Measurements from ENCODE around the gene NPB.

The NPB gene

DNA sequence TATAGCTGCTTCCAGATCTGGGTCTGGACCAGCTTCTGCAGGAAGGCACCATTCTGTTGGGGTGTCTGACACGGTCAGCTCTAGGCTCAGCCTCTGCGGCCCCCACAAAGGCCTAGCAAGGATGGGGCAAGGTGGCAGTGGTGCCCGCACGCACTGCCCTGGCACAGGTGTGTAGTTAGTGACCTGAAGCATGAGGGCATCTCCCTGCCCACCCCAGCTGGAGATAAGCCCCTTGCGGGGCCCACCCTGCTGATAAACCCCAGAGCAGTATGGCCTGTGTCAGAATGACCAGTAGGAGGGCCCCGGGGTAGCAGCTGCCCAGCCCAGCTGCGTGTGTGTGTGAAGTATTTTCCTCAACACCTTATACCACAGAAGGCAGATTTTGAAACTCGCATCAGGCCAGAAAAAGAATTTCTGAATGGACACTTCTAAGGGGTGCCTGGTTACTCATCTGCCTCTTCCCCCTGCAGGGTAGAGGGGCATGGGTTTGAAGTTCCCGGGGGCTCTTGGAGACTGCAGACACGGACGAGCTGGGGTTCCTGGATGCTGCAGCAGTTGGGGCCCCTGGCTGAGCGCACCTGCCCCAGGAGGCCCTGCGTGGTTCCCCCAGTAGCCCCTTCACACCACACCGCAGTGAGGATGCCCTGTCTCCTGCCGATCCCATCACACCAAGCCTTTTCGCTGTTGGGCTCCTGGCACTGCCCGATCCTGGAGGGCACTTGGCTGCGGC, 35.4 kb upstream of the NPB start (continued):
- no peak for TF ChIP-seq ZNF157 (tag by site-specific recombination; IDR thresholded peaks at IDR 0.05)
- TF ChIP-seq, protein P1, sequence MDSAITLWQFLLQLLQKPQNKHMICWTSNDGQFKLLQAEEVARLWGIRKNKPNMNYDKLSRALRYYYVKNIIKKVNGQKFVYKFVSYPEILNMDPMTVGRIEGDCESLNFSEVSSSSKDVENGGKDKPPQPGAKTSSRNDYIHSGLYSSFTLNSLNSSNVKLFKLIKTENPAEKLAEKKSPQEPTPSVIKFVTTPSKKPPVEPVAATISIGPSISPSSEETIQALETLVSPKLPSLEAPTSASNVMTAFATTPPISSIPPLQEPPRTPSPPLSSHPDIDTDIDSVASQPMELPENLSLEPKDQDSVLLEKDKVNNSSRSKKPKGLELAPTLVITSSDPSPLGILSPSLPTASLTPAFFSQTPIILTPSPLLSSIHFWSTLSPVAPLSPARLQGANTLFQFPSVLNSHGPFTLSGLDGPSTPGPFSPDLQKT (IDR thresholded peaks at IDR 0.05; ENCODE audit: borderline replicate concordance, low read depth, low read length): no peak
- TF ChIP-seq ZXDB (tag by site-specific recombination; IDR thresholded peaks at IDR 0.05): no peak
- TF ChIP-seq ZFP37 (tag by site-specific recombination; IDR thresholded peaks at IDR 0.05): peak; percentile 74; the same call in 1 of the 2 replicates
- peak; percentile 30; the same call in 1 of the 2 replicates for TF ChIP-seq ZBTB7A (tag by site-specific recombination; IDR thresholded peaks at IDR 0.05; ENCODE audit: low read depth)
- TF ChIP-seq OSR2 (tag by site-specific recombination; IDR thresholded peaks at IDR 0.05): no peak
- no peak for TF ChIP-seq ZNF121 (tag by site-specific recombination; IDR thresholded peaks at IDR 0.05)
- TF ChIP-seq ZNF341 (tag by site-specific recombination; IDR thresholded peaks at IDR 0.05; ENCODE audit: low read depth): 0 out of 2 replicates have a peak, but pooled peaks have one; percentile 2
- TF ChIP-seq ZIC2 (tag by site-specific recombination; IDR thresholded peaks at IDR 0.05): 0 out of 2 replicates have a peak, but pooled peaks have one; percentile 36
- TF ChIP-seq, protein P2, sequence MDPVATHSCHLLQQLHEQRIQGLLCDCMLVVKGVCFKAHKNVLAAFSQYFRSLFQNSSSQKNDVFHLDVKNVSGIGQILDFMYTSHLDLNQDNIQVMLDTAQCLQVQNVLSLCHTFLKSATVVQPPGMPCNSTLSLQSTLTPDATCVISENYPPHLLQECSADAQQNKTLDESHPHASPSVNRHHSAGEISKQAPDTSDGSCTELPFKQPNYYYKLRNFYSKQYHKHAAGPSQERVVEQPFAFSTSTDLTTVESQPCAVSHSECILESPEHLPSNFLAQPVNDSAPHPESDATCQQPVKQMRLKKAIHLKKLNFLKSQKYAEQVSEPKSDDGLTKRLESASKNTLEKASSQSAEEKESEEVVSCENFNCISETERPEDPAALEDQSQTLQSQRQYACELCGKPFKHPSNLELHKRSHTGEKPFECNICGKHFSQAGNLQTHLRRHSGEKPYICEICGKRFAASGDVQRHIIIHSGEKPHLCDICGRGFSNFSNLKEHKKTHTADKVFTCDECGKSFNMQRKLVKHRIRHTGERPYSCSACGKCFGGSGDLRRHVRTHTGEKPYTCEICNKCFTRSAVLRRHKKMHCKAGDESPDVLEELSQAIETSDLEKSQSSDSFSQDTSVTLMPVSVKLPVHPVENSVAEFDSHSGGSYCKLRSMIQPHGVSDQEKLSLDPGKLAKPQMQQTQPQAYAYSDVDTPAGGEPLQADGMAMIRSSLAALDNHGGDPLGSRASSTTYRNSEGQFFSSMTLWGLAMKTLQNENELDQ (tag by site-specific recombination; IDR thresholded peaks at IDR 0.05; ENCODE audit: low read depth): no peak
- TF ChIP-seq TRIM28 (IDR thresholded peaks at IDR 0.05; ENCODE audit: borderline replicate concordance, low read length): no peak
- TF ChIP-seq, protein P3, sequence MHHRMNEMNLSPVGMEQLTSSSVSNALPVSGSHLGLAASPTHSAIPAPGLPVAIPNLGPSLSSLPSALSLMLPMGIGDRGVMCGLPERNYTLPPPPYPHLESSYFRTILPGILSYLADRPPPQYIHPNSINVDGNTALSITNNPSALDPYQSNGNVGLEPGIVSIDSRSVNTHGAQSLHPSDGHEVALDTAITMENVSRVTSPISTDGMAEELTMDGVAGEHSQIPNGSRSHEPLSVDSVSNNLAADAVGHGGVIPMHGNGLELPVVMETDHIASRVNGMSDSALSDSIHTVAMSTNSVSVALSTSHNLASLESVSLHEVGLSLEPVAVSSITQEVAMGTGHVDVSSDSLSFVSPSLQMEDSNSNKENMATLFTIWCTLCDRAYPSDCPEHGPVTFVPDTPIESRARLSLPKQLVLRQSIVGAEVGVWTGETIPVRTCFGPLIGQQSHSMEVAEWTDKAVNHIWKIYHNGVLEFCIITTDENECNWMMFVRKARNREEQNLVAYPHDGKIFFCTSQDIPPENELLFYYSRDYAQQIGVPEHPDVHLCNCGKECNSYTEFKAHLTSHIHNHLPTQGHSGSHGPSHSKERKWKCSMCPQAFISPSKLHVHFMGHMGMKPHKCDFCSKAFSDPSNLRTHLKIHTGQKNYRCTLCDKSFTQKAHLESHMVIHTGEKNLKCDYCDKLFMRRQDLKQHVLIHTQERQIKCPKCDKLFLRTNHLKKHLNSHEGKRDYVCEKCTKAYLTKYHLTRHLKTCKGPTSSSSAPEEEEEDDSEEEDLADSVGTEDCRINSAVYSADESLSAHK (tag by site-specific recombination; IDR thresholded peaks at IDR 0.05): no peak

DNA sequence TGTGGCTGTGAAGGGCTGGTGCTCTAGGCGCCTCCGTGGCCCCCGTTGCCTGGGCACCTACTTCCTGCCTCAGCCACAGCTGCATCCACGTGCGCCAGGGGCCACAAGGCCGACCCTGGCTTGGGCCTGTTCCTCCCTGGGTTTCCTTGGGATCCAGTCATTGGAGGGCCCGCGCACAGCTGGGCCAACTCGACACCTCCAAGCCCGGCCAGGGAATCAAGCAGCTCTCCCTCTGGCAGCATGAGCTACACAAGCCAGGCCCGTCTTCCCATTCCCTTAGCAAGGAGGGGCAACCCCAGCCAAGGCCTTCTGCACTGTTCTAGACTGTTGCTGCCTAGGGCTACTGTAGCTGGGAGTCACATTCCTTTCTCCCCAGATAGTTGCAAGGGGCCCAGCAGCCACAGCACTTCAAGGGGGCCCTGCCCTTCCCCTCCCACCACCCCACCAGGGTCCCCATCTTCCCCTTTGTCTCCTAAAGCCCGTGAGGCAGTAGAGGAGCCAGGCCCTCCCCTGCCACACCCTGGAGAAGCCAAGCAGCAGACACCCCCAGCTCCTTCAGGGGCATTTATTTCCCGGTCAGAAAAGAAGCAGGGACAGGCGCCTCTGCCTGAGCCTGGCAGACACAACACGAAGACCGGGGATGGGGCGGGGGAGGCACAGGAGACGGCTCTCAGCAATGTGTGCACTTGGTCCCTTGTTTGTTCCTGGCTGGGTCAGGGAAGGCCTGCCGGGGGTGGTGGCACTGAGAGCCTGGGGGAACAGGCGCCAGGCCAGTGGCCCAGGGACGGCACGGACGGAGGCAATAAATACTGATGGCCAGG, 34.7 kb upstream of the NPB start:
- ChIA-PET POLR2A (interaction anchor here (0.6 to 2.5 kb wide), 20 partner anchors 12 to 355 kb away, joined by 3 to 14 read pairs (median 4); partner anchors contain the start of genes ACTG1, ARL16, CENPX and FASN), CTCF (interaction anchor here (0.5 to 0.9 kb wide), 3 partner anchors 45 to 161 kb away, joined by 3 to 4 read pairs (median 3); no protein-coding TSS in a partner anchor)
- peak overlapping the region; percentile 100 for H3K27ac ChIP-seq (ENCODE audit: extremely low read depth, low read depth, low read length)
- peaks cover 12% of the 10 kb centered on the region; the same call in 1 of the 2 replicates for H3K4me1 ChIP-seq (ENCODE audit: control insufficient read depth, insufficient read depth, low read length)
- no peaks in the 10 kb centered on the region for H3K9me3 ChIP-seq (ENCODE audit: control insufficient read depth, insufficient read depth, low read depth, low read length)
- peaks cover 8 to 77% of the 10 kb centered on the region in 2 experiments; a peak in 2 of 3 replicates for H3K36me3 ChIP-seq (ENCODE audit: control insufficient read depth in 2 of 2, insufficient read depth in 1 of 2, low read length in 2 of 2)
- H3K4me3 ChIP-seq (ENCODE audit: low read depth, low read length): no peak overlapping the region
- TF ChIP-seq, protein P4, sequence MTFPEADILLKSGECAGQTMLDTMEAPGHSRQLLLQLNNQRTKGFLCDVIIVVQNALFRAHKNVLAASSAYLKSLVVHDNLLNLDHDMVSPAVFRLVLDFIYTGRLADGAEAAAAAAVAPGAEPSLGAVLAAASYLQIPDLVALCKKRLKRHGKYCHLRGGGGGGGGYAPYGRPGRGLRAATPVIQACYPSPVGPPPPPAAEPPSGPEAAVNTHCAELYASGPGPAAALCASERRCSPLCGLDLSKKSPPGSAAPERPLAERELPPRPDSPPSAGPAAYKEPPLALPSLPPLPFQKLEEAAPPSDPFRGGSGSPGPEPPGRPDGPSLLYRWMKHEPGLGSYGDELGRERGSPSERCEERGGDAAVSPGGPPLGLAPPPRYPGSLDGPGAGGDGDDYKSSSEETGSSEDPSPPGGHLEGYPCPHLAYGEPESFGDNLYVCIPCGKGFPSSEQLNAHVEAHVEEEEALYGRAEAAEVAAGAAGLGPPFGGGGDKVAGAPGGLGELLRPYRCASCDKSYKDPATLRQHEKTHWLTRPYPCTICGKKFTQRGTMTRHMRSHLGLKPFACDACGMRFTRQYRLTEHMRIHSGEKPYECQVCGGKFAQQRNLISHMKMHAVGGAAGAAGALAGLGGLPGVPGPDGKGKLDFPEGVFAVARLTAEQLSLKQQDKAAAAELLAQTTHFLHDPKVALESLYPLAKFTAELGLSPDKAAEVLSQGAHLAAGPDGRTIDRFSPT (tag by site-specific recombination; IDR thresholded peaks at IDR 0.05): peak; percentile 90
- TF ChIP-seq MZF1 (tag by site-specific recombination; IDR thresholded peaks at IDR 0.05; ENCODE audit: borderline replicate concordance): peak; percentile 66; the same call in 1 of the 2 replicates
- TF ChIP-seq KLF10 (tag by site-specific recombination; IDR thresholded peaks at IDR 0.05): peak; percentile 63; the same call in 1 of the 2 replicates
- no peak for TF ChIP-seq ZNF23 (tag by site-specific recombination; IDR thresholded peaks at IDR 0.05; ENCODE audit: borderline replicate concordance)
- TF ChIP-seq, protein P5, sequence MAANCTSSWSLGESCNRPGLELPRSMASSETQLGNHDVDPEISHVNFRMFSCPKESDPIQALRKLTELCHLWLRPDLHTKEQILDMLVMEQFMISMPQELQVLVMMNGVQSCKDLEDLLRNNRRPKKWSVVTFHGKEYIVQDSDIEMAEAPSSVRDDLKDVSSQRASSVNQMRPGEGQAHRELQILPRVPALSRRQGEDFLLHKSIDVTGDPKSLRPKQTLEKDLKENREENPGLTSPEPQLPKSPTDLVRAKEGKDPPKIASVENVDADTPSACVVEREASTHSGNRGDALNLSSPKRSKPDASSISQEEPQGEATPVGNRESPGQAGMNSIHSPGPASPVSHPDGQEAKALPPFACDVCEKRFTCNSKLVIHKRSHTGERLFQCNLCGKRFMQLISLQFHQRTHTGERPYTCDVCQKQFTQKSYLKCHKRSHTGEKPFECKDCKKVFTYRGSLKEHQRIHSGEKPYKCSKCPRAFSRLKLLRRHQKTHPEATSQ (tag by site-specific recombination; IDR thresholded peaks at IDR 0.05): peak; percentile 11; the same call in 1 of the 2 replicates
- TF ChIP-seq, protein P6, sequence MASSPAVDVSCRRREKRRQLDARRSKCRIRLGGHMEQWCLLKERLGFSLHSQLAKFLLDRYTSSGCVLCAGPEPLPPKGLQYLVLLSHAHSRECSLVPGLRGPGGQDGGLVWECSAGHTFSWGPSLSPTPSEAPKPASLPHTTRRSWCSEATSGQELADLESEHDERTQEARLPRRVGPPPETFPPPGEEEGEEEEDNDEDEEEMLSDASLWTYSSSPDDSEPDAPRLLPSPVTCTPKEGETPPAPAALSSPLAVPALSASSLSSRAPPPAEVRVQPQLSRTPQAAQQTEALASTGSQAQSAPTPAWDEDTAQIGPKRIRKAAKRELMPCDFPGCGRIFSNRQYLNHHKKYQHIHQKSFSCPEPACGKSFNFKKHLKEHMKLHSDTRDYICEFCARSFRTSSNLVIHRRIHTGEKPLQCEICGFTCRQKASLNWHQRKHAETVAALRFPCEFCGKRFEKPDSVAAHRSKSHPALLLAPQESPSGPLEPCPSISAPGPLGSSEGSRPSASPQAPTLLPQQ (tag by site-specific recombination; IDR thresholded peaks at IDR 0.05): 0 out of 2 replicates have a peak, but pooled peaks have one; percentile 25
- 0 out of 2 replicates have a peak, but pooled peaks have one; percentile 12 for TF ChIP-seq ZFP37 (tag by site-specific recombination; IDR thresholded peaks at IDR 0.05)
- TF ChIP-seq ZNF624 (tag by site-specific recombination; IDR thresholded peaks at IDR 0.05): no peak
- peak; percentile 39 for TF ChIP-seq ZNF335 (tag by site-specific recombination; conservative IDR thresholded peaks at IDR 0.05)
- TF ChIP-seq IKZF3 (tag by site-specific recombination; IDR thresholded peaks at IDR 0.05): peak; percentile 66
- TF ChIP-seq ZNF292 (tag by site-specific recombination; IDR thresholded peaks at IDR 0.05; ENCODE audit: borderline replicate concordance, low read depth): no peak
